SW480 (cell line): ENCODE data around the gene MCF2L2.
A peak's percentile ranks its signal among the peaks of the same experiment; 100 is the strongest.
"Not testable (repeated sequence)": the region's sequence is repeated elsewhere in the genome, so short reads cannot be mapped to it uniquely, and the experiment has no call there.

ENCODE experiments used
- DNase-seq: peaks from one replicate; pipeline ENCODE4 v3.0.0-alpha.2; 2016; ENCODE audit warnings: low spot score

Gene MCF2L2

GRCh38 chr3:183428447-183429211, at the start of gene MCF2L2:
MCF2L2 (minus strand) TSS chr3:183428619; CDS start chr3:183427977, 642 bp downstream.
- DNase-seq = peak; percentile 64

GRCh38 chr3:183477801-183478456, 49.5 kb upstream of the MCF2L2 start:
- no peak for DNase-seq

- not testable (repeated sequence) for DNase-seq
Observed at GRCh38 chr3:183475764-183476162, 47.3 kb upstream of the MCF2L2 start.

GRCh38 chr3:183475016-183475763, 46.8 kb upstream of the MCF2L2 start:
- no peak for DNase-seq

GRCh38 chr3:183473969-183474368, 45.5 kb upstream of the MCF2L2 start:
- DNase-seq = no peak

- DNase-seq = no peak
Observed at GRCh38 chr3:183472155-183472554, 43.7 kb upstream of the MCF2L2 start.

- no peak for DNase-seq
Observed at GRCh38 chr3:183468424-183468823, 40.0 kb upstream of the MCF2L2 start.

- DNase-seq = no peak
Observed at GRCh38 chr3:183466575-183466974, 38.2 kb upstream of the MCF2L2 start.

GRCh38 chr3:183465710-183466109, 37.3 kb upstream of the MCF2L2 start:
- not testable (repeated sequence) for DNase-seq

- DNase-seq = no peak
Observed at GRCh38 chr3:183464480-183464879, 36.1 kb upstream of the MCF2L2 start.

- no peak for DNase-seq
Observed at GRCh38 chr3:183460081-183461055, 31.9 kb upstream of the MCF2L2 start.

- DNase-seq = peak; percentile 34
Observed at GRCh38 chr3:183455089-183455488, 26.7 kb upstream of the MCF2L2 start.

GRCh38 chr3:183454064-183454463, 25.6 kb upstream of the MCF2L2 start:
- no peak for DNase-seq

GRCh38 chr3:183449791-183450190, 21.4 kb upstream of the MCF2L2 start:
- no peak for DNase-seq

- no peak for DNase-seq
Observed at GRCh38 chr3:183449391-183449790, 21.0 kb upstream of the MCF2L2 start.

GRCh38 chr3:183448369-183449128, 20.1 kb upstream of the MCF2L2 start:
- DNase-seq = no peak

GRCh38 chr3:183447206-183448001, 19.0 kb upstream of the MCF2L2 start:
- DNase-seq = peak; percentile 93

GRCh38 chr3:183446838-183447205, 18.4 kb upstream of the MCF2L2 start:
- DNase-seq = no peak

- DNase-seq = no peak
Observed at GRCh38 chr3:183444748-183445147, 16.3 kb upstream of the MCF2L2 start.
